SK-N-SH (cell line): ENCODE data around the gene SORL1.

Experiments used
- CHD2 ChIP-seq: fragments of 150-350 bp; IDR thresholded peaks from 2 replicates; pipeline ENCODE4 v1.6.1; 2018; ENCODE audit warnings: low read length; ENCODE audit not compliant: partially characterized antibody
- CTCF ChIP-seq: fragments of 200-600 bp; sonication (generic); IDR thresholded peaks from 2 replicates; pipeline ENCODE4 v1.6.1; 2017; ENCODE audit warnings: antibody characterized with exemption, mild to moderate bottlenecking, moderate library complexity
- EP300 ChIP-seq, 2 experiments: IDR thresholded peaks; 2 replicates each; pipeline versions ENCODE4 v1.4.0 to v1.6.1; 2012; ENCODE audit warnings: borderline replicate concordance in 1 of 2, low read depth in 1 of 2, low read length in 1 of 2
- POLR2AphosphoS5 ChIP-seq: IDR thresholded peaks from 2 replicates; pipeline ENCODE4 v1.6.1; 2012; ENCODE audit warnings: low read depth, low read length
- RAD21 ChIP-seq: IDR thresholded peaks from 2 replicates; pipeline ENCODE4 v1.6.1; 2012; ENCODE audit warnings: mild to moderate bottlenecking, low read length
- REST ChIP-seq: IDR thresholded peaks from 2 replicates; pipeline ENCODE4 v1.6.1; 2012; ENCODE audit warnings: mild to moderate bottlenecking, low read depth, low read length, moderate library complexity
- SIN3A ChIP-seq: IDR thresholded peaks from 2 replicates; pipeline ENCODE4 v1.6.1; 2012; ENCODE audit warnings: low read depth, mild to moderate bottlenecking, low read length, moderate library complexity, borderline replicate concordance
- TAF1 ChIP-seq: IDR thresholded peaks from 2 replicates; pipeline ENCODE4 v1.6.1; 2012; ENCODE audit warnings: low read depth, mild to moderate bottlenecking, low read length, moderate library complexity, borderline replicate concordance
- TEAD4 ChIP-seq: IDR thresholded peaks from 2 replicates; pipeline ENCODE4 v1.4.0; 2012; ENCODE audit warnings: mild to moderate bottlenecking, borderline replicate concordance; ENCODE audit not compliant: insufficient read depth
- TF ChIP-seq, protein P1 (sequence below): IDR thresholded peaks from 2 replicates; pipeline ENCODE4 v1.4.0; 2012; ENCODE audit warnings: low read depth
- TF ChIP-seq, protein P2 (sequence below): IDR thresholded peaks from 2 replicates; pipeline ENCODE4 v1.4.0; 2012; ENCODE audit warnings: low read depth, borderline replicate concordance

DNA sequence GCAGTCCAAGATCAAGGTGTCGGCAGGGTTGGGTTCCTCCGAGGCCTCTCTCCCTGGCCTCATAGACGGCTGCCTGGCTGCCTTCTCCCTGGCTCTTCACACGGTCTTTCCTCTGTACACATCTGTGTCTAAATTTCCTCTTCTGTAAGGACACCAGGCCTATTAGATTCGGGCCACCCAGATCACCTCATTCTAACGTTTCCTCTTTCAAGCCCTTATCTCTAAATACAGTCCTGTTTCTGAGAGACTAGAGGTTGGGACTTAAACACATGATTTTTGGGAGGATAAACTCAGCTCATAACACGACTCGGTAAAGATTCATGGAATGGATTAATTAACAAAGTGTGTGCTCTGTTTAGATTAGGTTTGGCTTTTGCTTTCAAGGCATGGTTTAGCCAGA lies 136.6 kb downstream of the SORL1 start:
- no peak for TF ChIP-seq EP300 (IDR thresholded peaks at IDR 0.05; ENCODE audit: borderline replicate concordance in 1 of 2, low read depth in 1 of 2, low read length in 1 of 2)
- TF ChIP-seq RAD21, result no peak
- no peak for TF ChIP-seq CTCF
- TF ChIP-seq, protein P1, sequence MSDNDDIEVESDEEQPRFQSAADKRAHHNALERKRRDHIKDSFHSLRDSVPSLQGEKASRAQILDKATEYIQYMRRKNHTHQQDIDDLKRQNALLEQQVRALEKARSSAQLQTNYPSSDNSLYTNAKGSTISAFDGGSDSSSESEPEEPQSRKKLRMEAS, result no peak
- TF ChIP-seq, protein P2, sequence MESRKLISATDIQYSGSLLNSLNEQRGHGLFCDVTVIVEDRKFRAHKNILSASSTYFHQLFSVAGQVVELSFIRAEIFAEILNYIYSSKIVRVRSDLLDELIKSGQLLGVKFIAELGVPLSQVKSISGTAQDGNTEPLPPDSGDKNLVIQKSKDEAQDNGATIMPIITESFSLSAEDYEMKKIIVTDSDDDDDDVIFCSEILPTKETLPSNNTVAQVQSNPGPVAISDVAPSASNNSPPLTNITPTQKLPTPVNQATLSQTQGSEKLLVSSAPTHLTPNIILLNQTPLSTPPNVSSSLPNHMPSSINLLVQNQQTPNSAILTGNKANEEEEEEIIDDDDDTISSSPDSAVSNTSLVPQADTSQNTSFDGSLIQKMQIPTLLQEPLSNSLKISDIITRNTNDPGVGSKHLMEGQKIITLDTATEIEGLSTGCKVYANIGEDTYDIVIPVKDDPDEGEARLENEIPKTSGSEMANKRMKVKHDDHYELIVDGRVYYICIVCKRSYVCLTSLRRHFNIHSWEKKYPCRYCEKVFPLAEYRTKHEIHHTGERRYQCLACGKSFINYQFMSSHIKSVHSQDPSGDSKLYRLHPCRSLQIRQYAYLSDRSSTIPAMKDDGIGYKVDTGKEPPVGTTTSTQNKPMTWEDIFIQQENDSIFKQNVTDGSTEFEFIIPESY, result no peak
- TF ChIP-seq TEAD4, result no peak
- TF ChIP-seq TAF1, result no peak
- no peak for TF ChIP-seq REST
- TF ChIP-seq CHD2, result no peak
- TF ChIP-seq SIN3A, result no peak
- TF ChIP-seq POLR2AphosphoS5, result no peak
